GM15510 (cell line): Measurements from ENCODE around the gene REN.

Experiments used
- POLR2A ChIP-seq: IDR thresholded peaks from 3 replicates; pipeline ENCODE4 v1.6.1; 2011; ENCODE audit warnings: borderline replicate concordance; ENCODE audit not compliant: insufficient read length; ENCODE audit errors: extremely low read depth

Gene REN

DNA sequence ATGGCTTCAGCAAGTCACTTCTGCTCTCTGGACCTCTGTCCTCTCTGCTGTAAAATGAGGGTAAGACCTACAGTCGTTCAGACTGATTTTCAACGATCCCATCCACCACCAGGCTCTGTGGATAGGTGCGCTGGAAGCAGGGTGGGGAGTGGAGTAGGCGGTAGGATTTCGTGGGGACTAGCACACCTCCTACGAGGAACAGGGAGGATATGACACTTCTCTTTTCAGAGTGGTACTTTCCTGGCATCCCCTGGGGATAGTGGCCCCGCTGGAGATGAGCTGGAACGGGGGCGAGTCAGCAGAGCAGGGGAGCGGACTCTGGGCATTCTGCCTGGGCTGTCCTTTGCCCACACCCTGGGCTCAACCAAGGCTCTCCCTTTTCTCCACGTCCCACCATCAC lies 32.0 kb downstream of the REN start:
- TF ChIP-seq POLR2A: no peak

GRCh38 chr1:204132718-204133117 lies 33.4 kb downstream of the REN start:
- TF ChIP-seq POLR2A: no peak

DNA sequence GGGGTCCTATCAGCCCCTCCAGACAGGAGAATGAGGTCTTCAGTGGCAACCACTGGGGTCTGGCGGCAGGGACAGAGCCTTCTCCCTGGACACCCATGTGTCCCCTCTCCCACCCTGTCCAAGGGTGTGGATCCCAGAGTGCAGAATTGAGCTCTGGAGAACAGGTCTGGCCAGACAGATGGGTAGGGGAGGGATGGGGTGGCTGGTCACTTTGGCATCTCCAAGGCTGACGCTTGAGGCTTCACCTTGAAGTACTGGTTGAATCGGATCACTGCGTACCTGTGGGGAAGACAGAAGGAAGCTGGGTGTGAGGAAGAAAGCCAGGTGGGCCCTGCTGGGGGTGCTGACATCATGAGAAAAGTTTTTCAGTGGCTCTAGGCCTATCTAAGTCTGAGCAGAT lies 34.2 kb downstream of the REN start:
- no peak for TF ChIP-seq POLR2A

- no peak for TF ChIP-seq POLR2A
Observed at GRCh38 chr1:204130981-204131892, 34.9 kb downstream of the REN start.

- no peak for TF ChIP-seq POLR2A
Observed at GRCh38 chr1:204130178-204130577, 36.0 kb downstream of the REN start.

DNA sequence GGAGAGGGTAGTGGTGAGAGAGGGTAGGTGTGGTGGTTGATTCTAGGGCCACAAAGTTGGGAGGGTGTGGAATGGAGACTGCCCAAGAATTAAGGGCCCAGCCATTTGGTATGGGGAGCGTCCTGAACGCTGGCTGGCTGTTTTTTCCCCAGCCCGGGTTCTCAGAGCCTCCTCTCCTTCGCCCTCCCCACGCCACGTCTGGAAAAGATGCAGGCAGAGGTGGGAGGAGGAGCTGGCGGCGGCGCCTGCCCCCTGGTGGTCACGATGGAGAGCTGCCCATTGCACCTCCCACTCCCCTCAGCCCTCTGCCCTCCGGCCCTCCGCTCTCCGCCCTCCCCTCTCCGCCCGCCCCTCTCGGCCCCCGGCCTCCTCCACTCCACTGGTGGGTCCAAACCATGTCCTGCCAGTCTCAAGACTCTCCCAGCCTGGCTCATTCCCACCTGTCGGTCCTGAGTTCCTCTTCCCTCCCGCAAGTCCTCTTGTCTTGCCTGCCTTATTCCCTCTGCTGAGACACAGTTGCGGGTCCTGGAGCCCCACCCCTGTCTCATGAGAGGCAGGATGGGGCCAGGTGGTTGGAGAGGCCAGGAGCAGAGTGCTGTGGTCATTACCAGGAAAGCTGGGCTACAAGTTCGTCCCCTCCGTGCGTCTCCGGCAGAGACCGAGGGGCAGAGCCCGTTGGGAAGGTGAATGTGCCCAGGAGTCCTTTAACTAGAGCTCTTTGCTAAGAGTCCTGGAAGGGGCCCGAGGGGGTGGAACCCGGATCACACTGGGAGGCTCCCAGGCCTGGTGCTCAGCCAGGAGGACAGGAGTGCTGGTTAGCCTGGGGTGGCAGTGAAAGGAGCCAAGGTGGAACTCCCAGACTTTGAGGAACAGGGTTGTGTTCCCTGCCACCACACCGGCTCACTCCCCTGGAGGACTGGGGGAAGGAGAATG lies 36.9 kb downstream of the REN start:
- no peak for TF ChIP-seq POLR2A

DNA sequence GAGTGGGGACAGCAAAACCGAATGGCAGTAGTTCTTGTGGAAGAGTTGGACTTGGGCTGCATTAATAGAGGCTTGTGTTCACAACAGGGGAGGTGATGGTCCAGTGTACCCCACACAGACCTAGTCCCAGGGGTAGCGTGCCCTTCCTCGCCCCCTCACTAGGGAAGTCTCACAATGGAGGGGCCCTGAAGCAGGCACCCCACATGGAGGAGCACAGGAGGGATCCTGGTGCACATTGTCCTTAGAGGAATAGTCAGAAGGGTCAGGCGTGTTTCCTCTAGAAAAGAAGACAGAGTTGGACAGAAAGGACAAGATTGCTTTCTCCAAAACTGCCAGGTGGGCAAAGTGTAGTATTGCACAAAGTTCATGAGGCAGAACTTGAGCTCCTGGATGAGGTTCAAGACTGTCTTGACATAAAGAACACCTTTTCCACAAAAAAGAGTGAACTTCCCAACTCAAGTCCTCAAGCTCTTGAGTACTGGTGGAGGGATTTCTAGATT lies 37.6 kb downstream of the REN start:
- TF ChIP-seq POLR2A: no peak

GRCh38 chr1:204127597-204128242 lies 38.4 kb downstream of the REN start:
- no peak for TF ChIP-seq POLR2A

GRCh38 chr1:204126956-204127355 lies 39.2 kb downstream of the REN start:
- no peak for TF ChIP-seq POLR2A

GRCh38 chr1:204126386-204126785 lies 39.8 kb downstream of the REN start:
- no peak for TF ChIP-seq POLR2A

DNA sequence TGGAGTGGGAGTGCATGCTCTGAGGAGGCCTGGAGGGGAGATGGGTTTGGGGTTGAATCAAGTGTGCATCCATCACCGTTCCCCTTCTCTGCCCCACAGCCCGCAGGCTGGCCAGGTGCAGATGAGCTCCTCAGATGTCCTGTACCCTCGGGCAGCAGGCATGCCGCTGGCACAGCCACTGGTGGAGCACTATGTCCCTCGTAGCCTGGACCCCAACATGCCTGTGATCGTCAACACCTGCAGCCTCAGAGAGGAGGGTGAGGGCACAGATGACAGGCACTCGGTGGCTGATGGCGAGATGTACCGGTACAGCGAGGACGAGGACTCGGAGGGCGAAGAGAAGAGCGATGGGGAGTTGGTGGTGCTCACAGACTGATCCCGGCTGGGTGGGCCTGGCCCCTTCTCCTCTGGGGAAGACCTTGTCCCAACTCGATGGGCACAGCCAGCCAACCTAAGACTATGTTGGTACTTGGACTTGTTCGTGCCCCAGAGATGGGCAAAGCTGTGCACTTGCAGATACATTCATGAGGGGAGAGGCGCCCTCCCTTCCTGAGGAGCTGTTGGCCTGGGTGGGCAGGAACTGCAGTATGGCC lies 40.3 kb downstream of the REN start:
- no peak for TF ChIP-seq POLR2A

- TF ChIP-seq POLR2A: no peak
Observed at GRCh38 chr1:204124639-204125038, 41.5 kb downstream of the REN start.

GRCh38 chr1:204123376-204123775 lies 42.8 kb downstream of the REN start:
- no peak for TF ChIP-seq POLR2A

DNA sequence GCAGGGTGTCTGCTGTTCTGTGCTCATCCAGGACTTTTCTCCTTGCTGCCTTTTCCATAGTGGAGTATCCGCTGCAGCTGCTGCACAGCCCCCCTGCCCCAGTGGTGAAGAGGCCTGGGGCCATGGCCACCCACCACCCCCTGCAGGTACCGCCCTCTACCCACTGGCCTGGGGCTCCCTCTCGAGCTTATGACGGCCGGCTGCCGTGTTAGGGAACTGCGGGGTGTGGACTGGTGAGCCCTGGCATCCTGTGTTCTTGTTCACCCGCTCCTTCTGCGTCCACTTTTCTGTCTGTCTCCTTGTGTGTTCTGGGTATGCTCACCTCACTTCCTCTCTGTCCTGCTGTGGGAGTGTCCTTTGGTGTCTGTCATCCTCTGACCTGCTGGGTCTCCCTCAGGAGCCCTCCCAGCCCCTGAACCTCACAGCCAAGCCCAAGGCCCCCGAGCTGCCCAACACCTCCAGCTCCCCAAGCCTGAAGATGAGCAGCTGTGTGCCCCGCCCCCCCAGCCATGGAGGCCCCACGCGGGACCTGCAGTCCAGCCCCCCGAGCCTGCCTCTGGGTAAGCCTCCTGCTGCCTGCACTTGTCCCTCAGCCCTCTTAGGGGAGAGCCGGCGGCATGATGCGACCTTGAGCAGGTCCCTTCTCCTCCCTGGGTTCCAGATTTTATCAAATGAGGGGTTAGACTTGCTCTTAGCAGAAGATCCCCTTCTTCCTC lies 44.1 kb downstream of the REN start:
- no peak for TF ChIP-seq POLR2A
